HepG2 (cell line): Measurements from ENCODE around the gene RNFT1. TPM values are rescaled to one million over a fixed set of nuclear protein-coding genes. Genes with fewer than 3 reads are reported as not detected.
A peak's percentile ranks its signal among the peaks of the same experiment; 100 is the strongest.
"Not testable (repeated sequence)": the region's sequence is repeated elsewhere in the genome, so short reads cannot be mapped to it uniquely, and the experiment has no call there.

Experiments used
- ATAC-seq: fragments of 200-7000 bp; cut with Tn5 transposase; 3 replicates; pipeline ENCODE4 v1.9.1; 2020; ENCODE audit warnings: mild to moderate bottlenecking, moderate library complexity
- BruUV-seq: library from RNA; stranded (reverse); fragments of 400-500 nt; replicated peaks from 2 replicates; lab custom pipeline; 2021; lab: Mats Ljungman, UMichigan
- CTCF ChIA-PET: fragments of 300-600 bp; formaldehyde crosslinking; extraction: SDS; loops from one replicate; lab custom pipeline; 2021; ENCODE audit warnings: low total read pairs, inconsistent platforms, low intra/inter-chr PET ratio; lab: Yijun Ruan, JAX
- POLR2A ChIA-PET: fragments of 350-600 bp; sonication (Branson Sonifier 250); formaldehyde crosslinking; loops from one replicate; lab custom pipeline; 2020; ENCODE audit warnings: antibody characterized with exemption, inconsistent platforms; lab: Yijun Ruan, JAX
- DNase-seq: peaks from one replicate; pipeline ENCODE4 v3.0.0-alpha.2; 2015; ENCODE audit warnings: low spot score
- FAIRE-seq: peaks from 3 replicates; lab custom pipeline; 2011; peaks lifted over from hg19 to GRCh38; lab: Jason Lieb, UNC
- H2AFZ ChIP-seq: one replicate; pipeline ENCODE4 v1.6.1; 2011; ENCODE audit warnings: low read length, inconsistent platforms
- H3K27ac ChIP-seq: fragments of 300-600 bp; 3 replicates; pipeline ENCODE4 v1.8.0; 2011; ENCODE audit warnings: mixed run types, mild to moderate bottlenecking, mixed read lengths, low read length, inconsistent platforms; ENCODE audit not compliant: insufficient read depth; ENCODE audit errors: extremely low read length
- H3K27me3 ChIP-seq, 2 experiments: fragments of 200-600 bp in 1 of 2; 2 replicates in 1 of 2; 3 replicates in 1 of 2; pipeline versions ENCODE4 v1.6.0 to v1.8.0; 2011; ENCODE audit warnings: low read length in 2 of 2, mild to moderate bottlenecking in 2 of 2, moderate library complexity in 2 of 2, inconsistent platforms in 1 of 2; ENCODE audit not compliant: insufficient read depth in 2 of 2, control insufficient read depth in 1 of 2
- H3K36me3 ChIP-seq, 2 experiments: fragments of 200-600 bp in 1 of 2; replicated peaks in 1 of 2; 2 replicates in 1 of 2; 3 replicates in 1 of 2; pipeline versions ENCODE4 v1.5.1 to v1.8.0; 2011; ENCODE audit warnings: low read length in 2 of 2, inconsistent platforms in 1 of 2; ENCODE audit not compliant: insufficient read depth in 2 of 2, control insufficient read depth in 1 of 2
- H3K4me1 ChIP-seq: 2 replicates; pipeline ENCODE4 v1.5.1; 2012; ENCODE audit warnings: low read length, inconsistent platforms; ENCODE audit not compliant: insufficient read depth
- H3K4me2 ChIP-seq: 2 replicates; pipeline ENCODE4 v1.6.0; 2011; ENCODE audit warnings: low read depth, low read length, inconsistent platforms
- H3K4me3 ChIP-seq, 3 experiments: fragments of 200-600 bp in 1 of 3; sonication (generic), shearing (Covaris generic) in 1 of 3; replicated peaks in 1 of 3; 2 replicates each; pipeline ENCODE4 v1.5.1; 2011 to 2016; ENCODE audit warnings: low read length in 3 of 3, inconsistent platforms in 2 of 3, low read depth in 2 of 3, mild to moderate bottlenecking in 2 of 3, control low read depth in 1 of 3, mixed read lengths in 1 of 3; ENCODE audit not compliant: insufficient read depth in 1 of 3
- H3K79me2 ChIP-seq: one replicate; pipeline ENCODE4 v1.6.1; 2011; ENCODE audit warnings: low read length, inconsistent platforms; ENCODE audit not compliant: insufficient read depth
- H3K9ac ChIP-seq: 2 replicates; pipeline ENCODE4 v1.6.0; 2011; ENCODE audit warnings: mild to moderate bottlenecking, low read depth, low read length, inconsistent platforms; ENCODE audit not compliant: insufficient read depth
- H3K9me3 ChIP-seq: 2 replicates; pipeline ENCODE4 v1.5.1; 2012; ENCODE audit warnings: mild to moderate bottlenecking, low read length
- H4K20me1 ChIP-seq: 2 replicates; pipeline ENCODE4 v1.6.0; 2011; ENCODE audit warnings: inconsistent platforms, mild to moderate bottlenecking, low read length, moderate library complexity; ENCODE audit not compliant: insufficient read depth
- ZNF121 ChIP-seq: sonication (generic); formaldehyde crosslinking; IDR thresholded peaks from 2 replicates; pipeline ENCODE4 v1.5.0; 2020; ENCODE audit warnings: mild to moderate bottlenecking, missing genetic modification reagents
- ZNF460 ChIP-seq: sonication (generic); formaldehyde crosslinking; IDR thresholded peaks from 2 replicates; pipeline ENCODE4 v1.5.1; 2020; ENCODE audit warnings: missing genetic modification reagents, mild to moderate bottlenecking, borderline replicate concordance
- WGBS: methylation state at CpG from one replicate; pipeline ENCODE4 v1.1.6; 2017; ENCODE audit warnings: low lambda C conversion rate; 5-methylcytosine and 5-hydroxymethylcytosine counted together
- in situ Hi-C: cut with HindIII; loops from 2 replicates; pipeline ENCODE4 v1.10.0; 2017; ENCODE audit warnings: low pct_unique_long_range_greater_than_20kb; ENCODE audit not compliant: extremely low pct_ligation_motif_present
- intact Hi-C: fragments of 100-400 bp; cut with micrococcal nuclease; formaldehyde crosslinking; loops from one replicate; pipeline ENCODE4 v1.10.0; 2022; ENCODE audit not compliant: unreplicated experiment
- polyA plus RNA-seq, 8 experiments: library from polyadenylated mRNA; depleted of rRNA in 3 of 8; stranded (reverse) in 7 of 8; unstranded in 1 of 8; fragments of >200 nt; fragmentation: Illumina TruSeq in 4 of 8; extraction: Trizol in 4 of 8; gene quantifications; 2 replicates each; pipeline versions ENCODE4 v1.2.1 to v1.2.3, GENCODE V29; 2011 to 2016; ENCODE audit warnings: low read depth in 4 of 8, missing spikeins in 1 of 8, mixed read lengths in 1 of 8; ENCODE audit not compliant: insufficient read depth in 1 of 8
- total RNA-seq, 5 experiments: library from RNA; depleted of rRNA; stranded (reverse); fragments of >200 nt; fragmentation: Illumina TruSeq; extraction: Trizol; gene quantifications; 2 replicates each; pipeline ENCODE4 v1.2.3, GENCODE V29; 2016; ENCODE audit warnings: low read depth in 1 of 5

RNFT1 gene
- total and polyA plus RNA-seq, 2 of the 13 experiments (the other 11 are each of a cell fraction or from before 2014, with no cell fraction given): 19.1 to 22.1 TPM

- CTCF ChIA-PET, in situ Hi-C loops: not testable (repeated sequence)
Observed at GRCh38 chr17:59975166-59975565, 10.6 kb upstream of the RNFT1 start.

DNA sequence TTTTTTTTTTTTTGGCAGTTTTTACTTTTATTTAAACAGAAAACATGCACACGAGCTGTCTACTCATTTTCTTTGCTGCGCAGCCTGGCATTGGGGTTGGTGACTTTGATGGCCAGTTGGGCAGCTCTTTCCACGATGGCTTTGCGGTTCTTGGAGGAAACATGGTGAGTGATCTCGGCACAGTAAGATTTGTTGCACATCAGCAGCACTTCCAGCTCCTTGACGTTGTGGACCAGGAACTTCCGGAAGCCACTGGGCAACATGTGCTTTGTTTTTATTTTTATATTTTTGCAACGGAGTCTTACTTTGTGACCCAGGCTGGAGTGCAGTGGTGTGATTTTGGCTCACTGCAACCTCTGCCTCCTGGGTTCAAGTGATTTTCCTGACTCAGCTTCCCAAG is 8.9 kb upstream of the RNFT1 start:
- CTCF ChIA-PET, H2AFZ ChIP-seq, H3K9ac ChIP-seq, H3K36me3 ChIP-seq, POLR2A ChIA-PET, H3K4me2 ChIP-seq, DNase-seq, H3K9me3 ChIP-seq, H4K20me1 ChIP-seq, H3K4me1 ChIP-seq, in situ Hi-C loops, H3K4me3 ChIP-seq, BruUV-seq, FAIRE-seq, ATAC-seq, H3K79me2 ChIP-seq, H3K27ac ChIP-seq, intact Hi-C loops, H3K27me3 ChIP-seq: not testable (repeated sequence)
- 42% methylated on average over 8 of the region's 8 CpGs for WGBS

More at GRCh38 chr17:59975166-59975565, 10.6 kb upstream of the RNFT1 start:
- H2AFZ ChIP-seq, H3K4me1 ChIP-seq, H3K4me3 ChIP-seq, H4K20me1 ChIP-seq, BruUV-seq, H3K36me3 ChIP-seq, ATAC-seq, H3K27me3 ChIP-seq, H3K79me2 ChIP-seq, FAIRE-seq, H3K27ac ChIP-seq, intact Hi-C loops, H3K9ac ChIP-seq, H3K9me3 ChIP-seq: not testable (repeated sequence)
- WGBS: 38% methylated on average over 6 of the region's 6 CpGs
- TF ChIP-seq ZNF121 (CRISPR knock-in tag) (peak; percentile 65; the same call in 1 of the 2 replicates), ZNF460 (CRISPR knock-in tag) (peak; percentile 58)
- TF ChIP-seq, all 625 proteins: peak for 2; not testable (repeated sequence) for 623
- H3K4me2 ChIP-seq, DNase-seq, POLR2A ChIA-PET: not testable (repeated sequence)
